SK-N-MC (cell line): Measurements from ENCODE around the gene HGD.

Experiments used
- EZH2 ChIP-seq: fragments of 200-600 bp; sonication (generic); IDR thresholded peaks from one replicate; pipeline ENCODE4 v1.6.1; 2017; ENCODE audit warnings: antibody characterized with exemption
- FOXP2 ChIP-seq: optimal IDR thresholded peaks from 2 replicates; pipeline ENCODE3; 2011; ENCODE audit warnings: mild to moderate bottlenecking, moderate library complexity; ENCODE audit not compliant: insufficient read depth; ENCODE audit errors: extremely low read length, control extremely low read depth
- POLR2AphosphoS5 ChIP-seq: IDR thresholded peaks from 2 replicates; pipeline ENCODE4 v1.6.1; 2012; ENCODE audit warnings: mild to moderate bottlenecking, low read depth, low read length, borderline replicate concordance

DNA sequence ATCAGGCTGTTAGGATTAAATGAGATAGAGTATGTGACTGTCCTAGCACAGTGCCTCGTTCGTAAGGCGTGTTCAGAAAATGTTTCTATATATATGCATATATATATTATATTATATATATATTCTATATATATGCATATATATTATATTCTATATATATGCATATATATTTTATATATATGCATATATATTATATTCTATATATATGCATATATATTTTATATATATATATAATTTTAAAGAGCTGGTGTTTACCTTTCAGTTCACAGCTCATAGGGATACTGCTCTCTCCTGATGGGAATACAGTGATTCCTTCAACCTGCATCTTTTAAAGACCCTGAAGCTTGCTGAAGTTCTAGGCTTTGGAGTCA, 85.2 kb downstream of the HGD start:
- TF ChIP-seq POLR2AphosphoS5 (no peak), EZH2 (no peak), FOXP2 (no peak)
